Adrenal gland (tissue), 5 donors: Measurements from ENCODE around the gene CSNK2B.

ENCODE experiments used
- CTCF ChIP-seq, 6 experiments: fragments of 450-650 bp in 4 of 6; fragments of 200-600 bp in 2 of 6; sonication (generic) in 1 of 6; IDR thresholded peaks; 1 replicate in 5 of 6; 2 replicates in 1 of 6; pipeline versions ENCODE4 v1.5.1 to v1.8.0; 2016 to 2021; ENCODE audit warnings: antibody characterized with exemption in 6 of 6, mild to moderate bottlenecking in 2 of 6, moderate library complexity in 1 of 6
- POLR2A ChIP-seq, 2 donors: fragments of 450-650 bp; IDR thresholded peaks; one replicate each; pipeline ENCODE4 v1.6.1; 2017; ENCODE audit warnings: antibody characterized with exemption in 2 of 2, mild to moderate bottlenecking in 2 of 2, moderate library complexity in 1 of 2
- donor health status: DM: no; HTN: no; CAD: no.

DNA sequence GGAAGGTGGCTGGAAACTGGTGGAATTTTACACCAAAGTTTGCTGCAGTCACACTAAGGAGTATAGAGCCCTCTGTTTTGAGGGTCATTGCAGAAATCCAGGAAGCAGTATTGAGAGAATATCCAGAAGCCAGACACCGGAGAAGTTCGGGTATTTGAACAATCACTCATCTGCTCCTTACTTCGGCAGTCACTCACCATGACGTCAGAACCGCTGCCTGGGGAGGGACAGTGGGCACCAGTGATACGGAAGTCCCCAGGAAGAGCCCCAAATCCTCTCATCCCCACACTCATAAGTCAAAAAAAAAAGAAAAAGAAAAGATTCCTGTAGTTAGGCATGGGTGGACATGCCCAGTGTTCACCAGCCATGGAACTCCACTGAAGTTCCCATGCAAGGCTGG lies 11.0 kb downstream of the CSNK2B start:
- TF ChIP-seq CTCF (IDR thresholded peaks at IDR 0.05): no peak
- no peak for TF ChIP-seq POLR2A (IDR thresholded peaks at IDR 0.05)
